Endothelial cell of umbilical vein (primary cell): ENCODE measurements around the gene SEC14L6. TPM values are rescaled to one million over a fixed set of nuclear protein-coding genes. Genes with fewer than 3 reads are reported as not detected.

Experiments used
- BruUV-seq: library from RNA; stranded (reverse); fragments of 400-500 nt; replicated peaks from 2 replicates; lab custom pipeline; 2021; lab: Mats Ljungman, UMichigan
- CTCF ChIA-PET: fragments of 300-600, 350-600 bp; sonication (Branson Sonifier 250); formaldehyde crosslinking; loops from one replicate; lab custom pipeline; 2021; ENCODE audit warnings: antibody characterized with exemption, inconsistent platforms; lab: Charles Lee
- POLR2A ChIA-PET: fragments of 300-600, 350-600 bp; sonication (Branson Sonifier 250); formaldehyde crosslinking; loops from one replicate; lab custom pipeline; 2021; ENCODE audit warnings: antibody characterized with exemption, inconsistent platforms; lab: Charles Lee
- DNase-seq: peaks from one replicate; pipeline ENCODE4 v3.0.0-alpha.2; 2011; ENCODE audit warnings: low read depth, low spot score
- FAIRE-seq: peaks from 2 replicates; lab custom pipeline; 2011; peaks lifted over from hg19 to GRCh38; lab: Jason Lieb, UNC
- H2AFZ ChIP-seq: 2 replicates; pipeline ENCODE4 v1.6.0; 2012; ENCODE audit warnings: low read depth, low read length, control low read depth, inconsistent platforms
- H3K27ac ChIP-seq: 2 replicates; pipeline ENCODE4 v1.5.1; 2011; ENCODE audit warnings: low read depth, mild to moderate bottlenecking, control low read depth, low read length, moderate library complexity; ENCODE audit not compliant: insufficient read depth
- H3K27me3 ChIP-seq, 2 experiments: 2 replicates each; pipeline versions ENCODE4 v1.6.0 to v1.6.1; 2011; ENCODE audit warnings: low read length in 2 of 2, mixed read lengths in 1 of 2; ENCODE audit not compliant: control insufficient read depth in 2 of 2, insufficient read depth in 2 of 2
- H3K36me3 ChIP-seq, 2 experiments: 2 replicates in 1 of 2; 3 replicates in 1 of 2; pipeline ENCODE4 v1.5.1; 2011; ENCODE audit warnings: low read length in 2 of 2, mild to moderate bottlenecking in 1 of 2, moderate library complexity in 1 of 2; ENCODE audit not compliant: control insufficient read depth in 2 of 2, insufficient read depth in 2 of 2; ENCODE audit errors: extremely low read depth in 1 of 2
- H3K4me1 ChIP-seq: 3 replicates; pipeline ENCODE4 v1.5.1; 2011; ENCODE audit warnings: mild to moderate bottlenecking, low read length; ENCODE audit not compliant: control insufficient read depth, insufficient read depth; ENCODE audit errors: extremely low read depth
- H3K4me2 ChIP-seq: 2 replicates; pipeline ENCODE4 v1.6.1; 2011; ENCODE audit warnings: low read length, control low read depth, mixed read lengths; ENCODE audit not compliant: insufficient read depth
- H3K4me3 ChIP-seq, 3 experiments: fragments of 200-600 bp in 1 of 3; sonication (generic), shearing (Covaris generic) in 1 of 3; replicated peaks in 1 of 3; 2 replicates each; pipeline ENCODE4 v1.5.1; 2011 to 2016; ENCODE audit warnings: control low read depth in 3 of 3, low read length in 3 of 3, mild to moderate bottlenecking in 2 of 3, inconsistent platforms in 1 of 3, low read depth in 1 of 3, moderate library complexity in 1 of 3; ENCODE audit not compliant: insufficient read depth in 1 of 3
- H3K79me2 ChIP-seq: 2 replicates; pipeline ENCODE4 v1.6.0; 2012; ENCODE audit warnings: low read length, inconsistent platforms; ENCODE audit not compliant: control insufficient read depth, insufficient read depth
- H3K9ac ChIP-seq: replicated peaks from 2 replicates; pipeline ENCODE3; 2011; ENCODE audit warnings: low read length, control low read depth; ENCODE audit not compliant: insufficient read depth; ENCODE audit errors: extremely low read depth
- H3K9me1 ChIP-seq: replicated peaks from 3 replicates; pipeline ENCODE4 v1.6.0; 2011; ENCODE audit warnings: mild to moderate bottlenecking, low read length; ENCODE audit not compliant: control insufficient read depth, insufficient read depth; ENCODE audit errors: extremely low read depth
- H3K9me3 ChIP-seq: replicated peaks from 2 replicates; pipeline ENCODE4 v1.5.1; 2012; ENCODE audit warnings: low read length, inconsistent platforms; ENCODE audit not compliant: control insufficient read depth, insufficient read depth
- H4K20me1 ChIP-seq: replicated peaks from 2 replicates; pipeline ENCODE3; 2011; ENCODE audit warnings: mild to moderate bottlenecking, low read length; ENCODE audit not compliant: control insufficient read depth, insufficient read depth; ENCODE audit errors: extremely low read depth
- EZH2 ChIP-seq: IDR thresholded peaks from 2 replicates; pipeline ENCODE4 v1.6.1; 2012; ENCODE audit warnings: borderline replicate concordance, low read depth, mild to moderate bottlenecking, moderate library complexity, low read length, inconsistent platforms; ENCODE audit not compliant: severe bottlenecking
- FOS ChIP-seq: IDR thresholded peaks from 2 replicates; pipeline ENCODE4 v1.6.1; 2011; ENCODE audit warnings: mild to moderate bottlenecking, low read length, moderate library complexity, borderline replicate concordance; ENCODE audit not compliant: insufficient read depth
- GATA2 ChIP-seq: IDR thresholded peaks from 2 replicates; pipeline ENCODE4 v1.7.0; 2011; ENCODE audit warnings: low read depth, mild to moderate bottlenecking, moderate library complexity, mixed read lengths, low read length; ENCODE audit not compliant: insufficient read length, insufficient read depth
- JUN ChIP-seq: IDR thresholded peaks from 2 replicates; pipeline ENCODE4 v1.6.1; 2011; ENCODE audit warnings: borderline replicate concordance, low read depth; ENCODE audit not compliant: insufficient read length, insufficient read depth
- MAX ChIP-seq: IDR thresholded peaks from 2 replicates; pipeline ENCODE4 v1.6.1; 2011; ENCODE audit not compliant: insufficient read depth, insufficient read length
- MYC ChIP-seq: IDR thresholded peaks from one replicate; pipeline ENCODE4 v1.6.1; 2011; ENCODE audit warnings: mild to moderate bottlenecking, low read depth, low read length
- dilution Hi-C: fragments of 300-500 bp; cut with MboI; formaldehyde crosslinking; loops from one replicate; pipeline ENCODE4 v1.15.0; 2019; ENCODE audit warnings: low sequenced_read_pairs; ENCODE audit not compliant: extremely low pct_ligation_motif_present
- intact Hi-C: fragments of 100-400 bp; cut with micrococcal nuclease; formaldehyde crosslinking; loops from one replicate; pipeline ENCODE4 v1.10.0; 2022
- polyA plus RNA-seq, 4 experiments: library from polyadenylated mRNA; depleted of rRNA in 3 of 4; stranded (reverse) in 3 of 4; unstranded in 1 of 4; fragments of >200 nt; gene quantifications; 2 replicates each; pipeline versions ENCODE4 v1.2.1 to v1.2.3, GENCODE V29; 2011 to 2012; ENCODE audit warnings: missing spikeins in 1 of 4
- total RNA-seq: library from RNA; stranded (reverse); gene quantifications from 2 replicates; pipeline ENCODE4 v1.2.3, GENCODE V29; 2021

Gene SEC14L6
- total and polyA plus RNA-seq, 2 donors (not counting 3 experiments of a cell fraction or from before 2014, with no cell fraction given) = 0.04 to 0.15 TPM

GRCh38 chr22:30502911-30503310, 43.6 kb downstream of the SEC14L6 start:
- intact Hi-C loops (no loop called here), dilution Hi-C loops (no loop called here)
- TF ChIP-seq MYC = no peak
- no peak for TF ChIP-seq JUN
- no peak for TF ChIP-seq GATA2
- TF ChIP-seq FOS = no peak
- no peak for TF ChIP-seq EZH2
- no peak for FAIRE-seq
- peaks cover 13% of the 10 kb centered on the region in 2 experiments for H3K27me3 ChIP-seq
- H3K4me1 ChIP-seq = no peaks in the 10 kb centered on the region
- no TSS peak for BruUV-seq
- no peaks in the 10 kb centered on the region for H3K79me2 ChIP-seq
- no peak overlapping the region for H3K4me3 ChIP-seq
- no peak overlapping the region for H3K4me2 ChIP-seq
- H3K9me3 ChIP-seq = no peaks in the 10 kb centered on the region
- no peaks in the 10 kb centered on the region for H3K9me1 ChIP-seq
- no peak overlapping the region for H3K9ac ChIP-seq
- no peak for DNase-seq
- POLR2A ChIA-PET = no interaction called here
- no peak overlapping the region for H2AFZ ChIP-seq
- CTCF ChIA-PET = interaction anchor here (1.5 kb wide), 1 partner anchor 115 kb away, joined by 3 read pairs; no protein-coding TSS in a partner anchor
- H3K27ac ChIP-seq = no peak overlapping the region
- no peaks in the 10 kb centered on the region for H3K36me3 ChIP-seq
- H4K20me1 ChIP-seq = no peaks in the 10 kb centered on the region

- peaks cover 13% of the 10 kb centered on the region in 2 experiments for H3K27me3 ChIP-seq
- ChIA-PET CTCF (interaction anchor here (1.5 kb wide), 1 partner anchor 115 kb away, joined by 3 read pairs; no protein-coding TSS in a partner anchor), POLR2A (no interaction called here)
- intact Hi-C loops = no loop called here
- H3K79me2 ChIP-seq = no peaks in the 10 kb centered on the region
- FAIRE-seq = no peak
- no peaks in the 10 kb centered on the region for H3K4me1 ChIP-seq
- H3K4me2 ChIP-seq = no peak overlapping the region
- H3K9me1 ChIP-seq = no peaks in the 10 kb centered on the region
- dilution Hi-C loops = no loop called here
- BruUV-seq = no TSS peak
- no peak overlapping the region for H3K9ac ChIP-seq
- no peaks in the 10 kb centered on the region for H3K36me3 ChIP-seq
- no peaks in the 10 kb centered on the region for H4K20me1 ChIP-seq
- H2AFZ ChIP-seq = no peak overlapping the region
- H3K4me3 ChIP-seq = no peak overlapping the region
- TF ChIP-seq MYC (no peak), EZH2 (no peak), GATA2 (no peak), MAX (no peak), JUN (no peak)
- no peak for DNase-seq
- H3K9me3 ChIP-seq = no peaks in the 10 kb centered on the region
- no peak overlapping the region for H3K27ac ChIP-seq
Observed at GRCh38 chr22:30502153-30502552, 44.4 kb downstream of the SEC14L6 start.
